Duodenal mucosa (tissue), 2 donors: ENCODE data around the gene SPG21.
A peak's percentile ranks its signal among the peaks of the same experiment; 100 is the strongest.

ENCODE experiments used
- H3K27ac ChIP-seq: one replicate; pipeline ENCODE4 v1.7.0; 2013; ENCODE audit warnings: low read depth, low read length
- H3K27me3 ChIP-seq, 2 donors: one replicate each; pipeline ENCODE4 v1.7.0; 2013; ENCODE audit warnings: low read length in 2 of 2, control low read depth in 1 of 2; ENCODE audit not compliant: insufficient read depth in 2 of 2, control insufficient read depth in 1 of 2
- H3K36me3 ChIP-seq, 2 donors: one replicate each; pipeline ENCODE4 v1.7.0; 2013; ENCODE audit warnings: low read length in 2 of 2, control low read depth in 1 of 2; ENCODE audit not compliant: insufficient read depth in 2 of 2, control insufficient read depth in 1 of 2
- H3K4me1 ChIP-seq, 2 donors: one replicate each; pipeline ENCODE4 v1.7.0; 2013; ENCODE audit warnings: low read length in 2 of 2, control low read depth in 1 of 2; ENCODE audit not compliant: insufficient read depth in 2 of 2, control insufficient read depth in 1 of 2
- H3K4me3 ChIP-seq, 2 donors: one replicate each; pipeline ENCODE4 v1.7.0; 2013; ENCODE audit warnings: low read length in 2 of 2, low read depth in 1 of 2
- H3K9ac ChIP-seq, 2 donors: one replicate each; pipeline ENCODE4 v1.7.0; 2013; ENCODE audit warnings: low read length in 2 of 2, low read depth in 1 of 2
- H3K9me3 ChIP-seq, 2 donors: one replicate each; pipeline ENCODE4 v1.7.0; 2013; ENCODE audit warnings: low read length in 2 of 2, control low read depth in 1 of 2; ENCODE audit not compliant: control insufficient read depth in 1 of 2

SPG21 gene

DNA sequence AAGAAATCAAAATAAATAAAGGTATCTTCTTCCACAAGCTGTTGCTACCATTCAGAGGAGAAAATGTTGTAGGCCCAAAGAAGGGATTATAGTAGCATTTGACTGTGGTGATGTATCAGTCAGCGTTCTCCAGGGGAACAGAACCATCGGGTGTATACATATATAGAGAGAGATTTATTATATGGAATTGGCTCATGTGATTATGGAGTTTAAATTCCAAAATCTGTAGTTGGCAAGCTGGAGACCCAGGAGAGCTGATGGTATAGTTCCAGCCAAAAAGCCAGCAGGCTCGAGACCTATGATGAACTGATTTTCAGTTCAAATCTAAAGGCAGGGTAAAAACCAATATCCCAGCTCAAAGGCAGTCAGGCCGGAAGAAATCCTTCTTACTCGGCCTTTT lies 7.4 kb upstream of the SPG21 start:
- no peaks in the 10 kb centered on the region for H3K9me3 ChIP-seq
- peaks cover 0 to 2% of the 10 kb centered on the region in 2 donors for H3K36me3 ChIP-seq
- no peak overlapping the region for H3K27ac ChIP-seq
- no peak overlapping the region for H3K4me3 ChIP-seq
- no peaks in the 10 kb centered on the region for H3K27me3 ChIP-seq
- no peak overlapping the region for H3K9ac ChIP-seq
- no peaks in the 10 kb centered on the region for H3K4me1 ChIP-seq

DNA sequence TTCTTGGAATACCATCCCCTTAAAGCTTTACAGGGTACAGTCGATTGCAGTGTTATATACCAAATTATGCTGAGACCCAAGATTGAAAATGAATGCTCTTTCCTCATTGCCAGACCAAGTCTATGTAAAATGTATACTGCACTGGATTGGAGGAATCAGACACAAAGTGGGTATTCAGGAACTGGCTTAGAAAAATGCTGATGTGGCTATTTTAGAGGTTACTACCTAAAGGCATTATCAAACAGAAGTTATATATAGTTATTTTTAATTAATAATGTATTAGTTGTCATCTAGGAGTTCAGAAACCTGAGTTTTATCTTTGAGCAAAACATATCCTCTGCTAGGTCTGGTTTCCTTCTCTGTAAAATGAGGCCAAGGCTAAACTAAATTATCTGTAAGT lies 3.6 kb upstream of the SPG21 start:
- H3K27ac ChIP-seq = no peak overlapping the region

DNA sequence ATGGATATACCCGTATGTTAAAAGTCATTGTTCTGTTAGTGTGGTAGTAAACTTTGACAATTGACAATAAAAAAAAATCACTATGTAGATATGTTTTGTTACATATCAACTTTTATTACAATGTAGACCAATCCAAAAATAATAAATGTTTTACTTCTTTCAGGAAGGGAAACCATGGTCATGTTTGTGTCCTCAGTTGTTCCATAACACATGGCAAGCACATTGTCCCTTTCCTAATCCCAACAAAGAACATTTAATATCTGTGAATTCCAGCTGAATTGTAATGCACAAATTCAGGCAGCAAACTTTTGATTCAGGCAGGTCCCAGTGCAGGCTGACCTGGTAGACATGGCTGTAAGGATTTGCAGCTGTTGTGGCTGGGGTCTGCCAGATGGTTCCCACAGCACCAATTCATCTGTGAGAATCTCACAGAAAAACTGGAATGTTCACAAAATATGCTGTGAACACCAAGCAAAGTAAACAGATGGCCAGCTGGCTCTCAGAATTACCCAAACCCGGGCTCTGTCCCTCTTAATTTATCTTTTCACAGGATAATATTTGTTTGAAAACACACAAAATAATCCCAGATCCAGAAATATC lies 1.9 kb upstream of the SPG21 start:
- Histone ChIP-seq H3K36me3 (no peaks in the 10 kb centered on the region), H3K27ac (no peak overlapping the region), H3K27me3 (no peaks in the 10 kb centered on the region)

More for the DNA sequence above, 3.6 kb upstream of the SPG21 start:
- Histone ChIP-seq H3K9me3 (no peaks in the 10 kb centered on the region), H3K27me3 (no peaks in the 10 kb centered on the region), H3K9ac (no peak overlapping the region), H3K4me3 (no peak overlapping the region), H3K36me3 (no peaks in the 10 kb centered on the region), H3K4me1 (peaks cover 0 to 7% of the 10 kb centered on the region in 2 donors)

DNA sequence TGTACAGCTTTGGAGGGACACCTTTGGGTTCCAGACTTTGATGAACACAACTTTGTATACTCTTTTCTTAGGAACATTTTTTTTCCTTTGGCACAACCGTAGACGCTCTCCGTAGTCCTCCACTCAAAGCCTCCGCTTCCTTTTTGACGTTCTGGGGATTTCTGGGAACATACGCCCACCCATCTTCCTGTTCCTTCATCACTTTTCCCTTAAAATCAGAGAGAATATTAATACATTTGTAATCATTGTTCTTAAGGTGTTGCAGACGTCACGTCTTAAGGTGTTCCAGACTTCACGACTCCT lies 405 bp upstream of the SPG21 start:
- peak overlapping the region; percentile 20 for H3K27ac ChIP-seq
- H3K9ac ChIP-seq = peak overlapping the region; percentile 50 to 61
- H3K4me1 ChIP-seq = peaks cover 6 to 12% of the 10 kb centered on the region in 2 donors
- peak overlapping the region; percentile 84 to 98 for H3K4me3 ChIP-seq
- H3K27me3 ChIP-seq = no peaks in the 10 kb centered on the region
- no peaks in the 10 kb centered on the region for H3K9me3 ChIP-seq
- H3K36me3 ChIP-seq = no peaks in the 10 kb centered on the region

More for the DNA sequence above, 1.9 kb upstream of the SPG21 start:
- Histone ChIP-seq H3K4me3 (no peak overlapping the region), H3K4me1 (peaks cover 0 to 7% of the 10 kb centered on the region in 2 donors), H3K9me3 (no peaks in the 10 kb centered on the region), H3K9ac (no peak overlapping the region)

DNA sequence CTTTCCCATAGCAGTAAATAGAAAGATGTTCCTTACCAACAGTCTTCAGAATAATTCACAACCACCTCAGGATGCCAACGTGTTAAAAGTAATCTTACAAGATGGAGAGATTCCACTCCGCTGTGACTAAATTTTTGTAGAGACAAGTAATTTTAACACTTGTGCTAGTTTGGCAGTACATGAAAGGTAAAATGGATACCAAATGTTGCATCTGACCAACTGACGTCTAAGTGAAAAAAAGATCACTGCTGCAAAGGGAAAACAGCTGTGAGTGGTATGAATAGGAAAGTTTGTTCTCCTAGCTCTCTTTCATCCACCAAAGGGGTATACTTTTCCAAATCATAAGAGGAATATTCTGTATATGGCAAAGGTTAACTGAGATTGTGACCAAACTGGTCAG lies 2.6 kb downstream of the SPG21 start:
- Histone ChIP-seq H3K4me3 (no peak overlapping the region), H3K4me1 (peaks cover 9 to 17% of the 10 kb centered on the region in 2 donors), H3K27me3 (no peaks in the 10 kb centered on the region), H3K27ac (no peak overlapping the region), H3K36me3 (no peaks in the 10 kb centered on the region), H3K9ac (no peak overlapping the region), H3K9me3 (no peaks in the 10 kb centered on the region)

DNA sequence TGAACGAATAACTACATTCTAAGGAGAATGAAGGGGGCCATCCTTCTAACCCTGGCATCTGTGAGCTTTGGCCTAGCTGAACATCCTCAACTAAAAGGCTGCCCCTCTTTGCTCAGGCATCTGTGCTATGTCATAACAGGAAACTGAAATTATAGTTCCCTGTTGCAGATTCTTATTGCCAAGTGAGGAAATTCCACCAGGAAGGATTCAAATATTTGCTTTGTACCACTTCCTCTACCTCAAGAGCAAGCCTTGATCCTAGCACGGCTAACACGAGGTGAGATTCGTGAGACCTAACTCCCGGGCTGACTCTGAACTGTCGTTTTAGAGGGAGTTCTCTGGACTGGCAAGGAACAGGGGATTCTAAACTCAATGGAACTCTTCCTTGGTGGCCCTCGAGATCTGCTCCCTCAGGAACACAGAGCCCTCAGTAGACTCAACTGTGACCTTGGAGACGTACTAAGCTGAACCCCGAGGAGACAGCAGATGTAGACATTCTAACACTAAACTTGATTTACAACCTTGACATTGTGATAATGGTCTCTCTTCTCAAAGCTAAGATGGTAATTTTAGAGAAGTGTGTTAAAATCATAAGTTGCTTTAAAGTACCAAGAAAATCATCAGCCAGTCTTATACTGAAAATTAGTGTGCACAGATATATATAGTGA lies 4.2 kb downstream of the SPG21 start:
- no peak overlapping the region for H3K27ac ChIP-seq
- H3K36me3 ChIP-seq = peaks cover 0 to 3% of the 10 kb centered on the region in 2 donors

DNA sequence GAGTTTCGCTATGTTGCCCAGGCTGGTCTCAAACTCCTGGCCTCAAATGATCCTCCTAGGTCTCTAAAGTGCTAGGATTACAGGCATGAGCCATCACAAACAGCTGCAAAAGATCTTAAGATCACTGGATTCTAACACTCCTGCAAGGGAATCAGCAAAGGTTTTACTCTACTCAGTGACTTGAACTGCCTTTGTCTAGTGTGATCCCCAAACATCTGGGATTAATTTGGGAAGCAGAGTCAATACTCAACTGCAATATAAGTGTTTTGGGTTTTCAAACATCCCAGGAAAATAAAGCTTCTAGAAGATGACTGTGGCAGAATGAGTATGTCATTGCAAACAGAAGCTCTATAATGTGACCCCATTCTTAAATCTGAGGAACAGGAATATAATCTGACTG lies 7.2 kb downstream of the SPG21 start:
- Histone ChIP-seq H3K9me3 (no peaks in the 10 kb centered on the region), H3K36me3 (peaks cover 16 to 25% of the 10 kb centered on the region in 2 donors), H3K4me3 (no peak overlapping the region), H3K27ac (no peak overlapping the region), H3K9ac (no peak overlapping the region), H3K27me3 (no peaks in the 10 kb centered on the region), H3K4me1 (peaks cover 12 to 14% of the 10 kb centered on the region in 2 donors)

More for the DNA sequence above, 4.2 kb downstream of the SPG21 start:
- no peak overlapping the region for H3K4me3 ChIP-seq
- H3K4me1 ChIP-seq = peaks cover 12 to 20% of the 10 kb centered on the region in 2 donors
- no peak overlapping the region for H3K9ac ChIP-seq
- H3K27me3 ChIP-seq = no peaks in the 10 kb centered on the region
- no peaks in the 10 kb centered on the region for H3K9me3 ChIP-seq

DNA sequence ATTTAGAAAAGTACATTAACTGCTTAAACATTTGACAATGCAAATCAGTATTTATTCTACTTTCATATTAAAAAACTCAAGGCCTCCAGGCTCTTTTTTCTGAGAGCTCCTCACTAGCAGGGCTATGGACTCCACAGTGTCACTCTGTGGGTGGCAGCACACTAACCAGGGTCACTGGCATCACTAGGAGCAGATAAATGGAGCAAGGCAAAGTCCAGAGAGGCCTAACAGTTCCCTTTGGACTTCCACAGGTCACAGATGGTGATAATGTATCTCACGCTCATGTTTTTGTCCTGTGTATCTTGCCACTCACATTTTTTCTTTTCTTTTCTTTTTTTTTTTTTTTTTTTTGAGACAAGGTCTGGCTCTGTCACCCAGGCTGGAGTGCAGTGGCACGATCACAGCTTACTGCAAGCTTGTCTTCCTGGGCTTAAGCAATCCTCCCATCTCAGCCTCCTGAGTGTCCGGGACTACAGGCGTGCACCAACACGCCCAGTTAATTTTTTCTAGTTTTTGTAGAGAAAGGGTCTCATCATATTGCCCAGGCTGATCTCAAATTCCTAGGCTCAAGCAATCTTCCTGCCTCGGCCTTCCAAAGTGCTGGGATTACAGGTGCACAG lies 7.8 kb downstream of the SPG21 start:
- Histone ChIP-seq H3K9me3 (no peaks in the 10 kb centered on the region), H3K4me3 (no peak overlapping the region), H3K9ac (no peak overlapping the region), H3K27ac (no peak overlapping the region), H3K4me1 (peaks cover 12 to 14% of the 10 kb centered on the region in 2 donors), H3K27me3 (no peaks in the 10 kb centered on the region), H3K36me3 (peaks cover 16 to 30% of the 10 kb centered on the region in 2 donors)

DNA sequence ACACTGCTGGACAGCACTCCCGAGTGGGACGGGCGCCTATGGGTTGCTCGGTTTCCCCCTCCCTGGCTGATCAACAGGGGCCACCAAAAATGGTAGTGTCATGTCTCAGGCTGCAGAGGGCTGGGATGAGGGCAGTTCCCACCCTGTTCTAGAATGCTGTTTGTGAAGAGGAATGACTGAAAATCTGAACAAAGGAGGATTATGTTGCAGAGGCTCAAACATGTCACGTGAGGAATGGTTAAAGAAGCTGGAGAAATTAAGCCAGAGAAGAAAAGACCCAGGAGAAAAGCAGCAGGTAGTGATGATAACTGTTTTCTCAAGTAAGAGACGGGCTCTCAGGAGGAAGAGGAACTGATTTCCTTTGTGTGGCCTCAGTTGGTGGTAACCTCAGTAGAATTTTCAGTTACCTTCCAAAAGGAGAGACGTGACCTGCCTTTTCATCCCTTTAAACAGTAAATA lies 10.4 kb downstream of the SPG21 start:
- Histone ChIP-seq H3K9ac (no peak overlapping the region), H3K4me3 (no peak overlapping the region), H3K9me3 (no peaks in the 10 kb centered on the region), H3K4me1 (peaks cover 3 to 6% of the 10 kb centered on the region in 2 donors), H3K36me3 (peaks cover 19 to 45% of the 10 kb centered on the region in 2 donors), H3K27ac (no peak overlapping the region), H3K27me3 (no peaks in the 10 kb centered on the region)

DNA sequence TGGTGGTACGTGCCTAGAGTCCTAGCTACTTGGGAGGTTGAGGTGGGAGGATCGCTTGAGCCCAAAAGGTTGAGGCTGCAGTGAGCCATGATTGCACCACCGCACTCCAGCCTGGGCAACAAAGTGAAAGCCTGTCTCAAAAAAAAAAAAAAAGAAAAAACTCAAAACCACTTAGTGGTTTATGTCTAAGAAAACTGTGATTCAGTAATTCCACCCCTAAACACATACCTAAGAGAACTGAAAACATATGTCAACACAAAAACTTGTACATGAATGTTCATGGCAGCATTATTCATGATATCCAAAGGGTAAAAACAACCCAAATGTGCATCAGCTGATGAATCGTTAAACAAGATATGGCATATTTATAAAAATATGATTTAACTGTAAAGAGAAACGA lies 14.3 kb downstream of the SPG21 start:
- Histone ChIP-seq H3K9me3 (no peaks in the 10 kb centered on the region), H3K9ac (no peak overlapping the region), H3K4me3 (no peak overlapping the region), H3K36me3 (peaks cover 31 to 66% of the 10 kb centered on the region in 2 donors), H3K27me3 (no peaks in the 10 kb centered on the region), H3K27ac (no peak overlapping the region), H3K4me1 (no peaks in the 10 kb centered on the region)
